HG02610 (cell line): Measurements from ENCODE around the gene P2RX3.
"Not testable (repeated sequence)": the region's sequence is repeated elsewhere in the genome, so short reads cannot be mapped to it uniquely, and the experiment has no call there.

Experiments used
- ATAC-seq: cut with Tn5 transposase; IDR thresholded peaks from one replicate; pipeline ENCODE4 v1.9.1; 2021; ENCODE audit warnings: mild to moderate bottlenecking, moderate library complexity; ENCODE audit not compliant: unreplicated experiment

The P2RX3 gene

GRCh38 chr11:57338142-57338541 lies at the start of gene P2RX3:
P2RX3 (plus strand) TSS chr11:57338352; CDS start chr11:57338551, 199 bp downstream.
- ATAC-seq, result no peak

- ATAC-seq, result no peak
Measured at GRCh38 chr11:57288771-57289579, 49.2 kb upstream of the P2RX3 start.

GRCh38 chr11:57290288-57290687 lies 47.9 kb upstream of the P2RX3 start:
- no peak for ATAC-seq

- no peak for ATAC-seq
Measured at GRCh38 chr11:57294225-57295131, 43.7 kb upstream of the P2RX3 start.

GRCh38 chr11:57296205-57296604 lies 41.9 kb upstream of the P2RX3 start:
- ATAC-seq, result not testable (repeated sequence)

- no peak for ATAC-seq
Measured at GRCh38 chr11:57297221-57297620, 40.9 kb upstream of the P2RX3 start.

- no peak for ATAC-seq
Measured at GRCh38 chr11:57299150-57299737, 38.9 kb upstream of the P2RX3 start.

- ATAC-seq, result no peak
Measured at GRCh38 chr11:57300785-57301184, 37.4 kb upstream of the P2RX3 start.

- ATAC-seq, result no peak
Measured at GRCh38 chr11:57301711-57302423, 36.3 kb upstream of the P2RX3 start.

GRCh38 chr11:57302489-57302888 lies 35.7 kb upstream of the P2RX3 start:
- no peak for ATAC-seq

- ATAC-seq, result no peak
Measured at GRCh38 chr11:57303280-57303989, 34.7 kb upstream of the P2RX3 start.

GRCh38 chr11:57303990-57304579 lies 34.1 kb upstream of the P2RX3 start:
- ATAC-seq, result no peak

- ATAC-seq, result no peak
Measured at GRCh38 chr11:57305523-57305922, 32.6 kb upstream of the P2RX3 start.

- no peak for ATAC-seq
Measured at GRCh38 chr11:57306161-57306876, 31.8 kb upstream of the P2RX3 start.

GRCh38 chr11:57306940-57307565 lies 31.1 kb upstream of the P2RX3 start:
- ATAC-seq, result no peak

- no peak for ATAC-seq
Measured at GRCh38 chr11:57307666-57308270, 30.4 kb upstream of the P2RX3 start.

GRCh38 chr11:57308426-57309060 lies 29.6 kb upstream of the P2RX3 start:
- no peak for ATAC-seq
